Stimulated activated naive CD8-positive, alpha-beta T cell treated with anti-CD3 and anti-CD28 coated beads, Interleukin-15, amount 100 ng/mL, for 72 hours (primary cell): ENCODE results near the gene GLMN.
A peak's percentile ranks its signal among the peaks of the same experiment; 100 is the strongest.

Experiments
- ATAC-seq: fragments of 150-1000 bp; cut with Tn5 transposase; 2 replicates; pipeline ENCODE4 v1.10.0; 2021; ENCODE audit warnings: mild to moderate bottlenecking, moderate library complexity
- DNase-seq, 2 donors: peaks; one replicate each; pipeline ENCODE4 v3.0.0; 2021 to 2022
- H3K27ac Mint-ChIP-seq, 2 donors: one replicate each; pipeline ENCODE4 v1.8.0; 2022; ENCODE audit warnings: mild to moderate bottlenecking in 2 of 2, mixed read lengths in 2 of 2, moderate library complexity in 2 of 2
- H3K27me3 Mint-ChIP-seq: one replicate; pipeline ENCODE4 v1.8.0; 2022; ENCODE audit warnings: mixed read lengths
- H3K4me1 Mint-ChIP-seq: one replicate; pipeline ENCODE4 v1.8.0; 2022; ENCODE audit warnings: mild to moderate bottlenecking, mixed read lengths
- H3K4me3 Mint-ChIP-seq, 2 donors: one replicate each; pipeline ENCODE4 v1.8.0; 2022; ENCODE audit warnings: mild to moderate bottlenecking in 2 of 2, mixed read lengths in 2 of 2, moderate library complexity in 1 of 2
- H3K9me3 Mint-ChIP-seq, 2 donors: one replicate each; pipeline ENCODE4 v1.8.0; 2022; ENCODE audit warnings: mixed read lengths in 2 of 2

GLMN gene

GRCh38 chr1:92298573-92299476 is at the start of gene GLMN, which contains the start of gene RPAP2:
Gene GLMN (minus strand): TSS chr1:92298987. CDS start chr1:92297999, 988 bp downstream.
Gene RPAP2 (plus strand): TSS chr1:92299059. CDS start chr1:92299074, 15 bp downstream.
- ATAC-seq (peak; percentile 98), DNase-seq (peak; percentile 79 to 81)
- H3K4me3 Mint-ChIP-seq = peak within 1 kb of the TSS; percentile 81 to 96
- H3K9me3 Mint-ChIP-seq = no peaks in the 10 kb centered on the region
- peak within 1 kb of the TSS; percentile 88 to 99 for H3K27ac Mint-ChIP-seq
- H3K4me1 Mint-ChIP-seq = peaks cover 31% of the 10 kb centered on the region
- H3K27me3 Mint-ChIP-seq = no peaks in the 10 kb centered on the region

GRCh38 chr1:92346866-92347640 is 48.3 kb upstream of the GLMN start:
- no peak overlapping the region for H3K27ac Mint-ChIP-seq
- ATAC-seq (no peak), DNase-seq (no peak)
- H3K4me1 Mint-ChIP-seq = peaks cover 10% of the 10 kb centered on the region
- no peak overlapping the region for H3K4me3 Mint-ChIP-seq
- no peaks in the 10 kb centered on the region for H3K27me3 Mint-ChIP-seq
- H3K9me3 Mint-ChIP-seq = no peaks in the 10 kb centered on the region

- Mint-ChIP-seq H3K4me3 (no peak overlapping the region), H3K27ac (peak overlapping the region in 1 of 2 donors; percentile 79), H3K4me1 (peaks cover 3% of the 10 kb centered on the region), H3K27me3 (no peaks in the 10 kb centered on the region), H3K9me3 (no peaks in the 10 kb centered on the region)
- ATAC-seq (no peak), DNase-seq (no peak)
Measured at GRCh38 chr1:92343061-92343460, 44.3 kb upstream of the GLMN start.

GRCh38 chr1:92342401-92342800 is 43.6 kb upstream of the GLMN start:
- H3K4me1 Mint-ChIP-seq = no peaks in the 10 kb centered on the region
- no peaks in the 10 kb centered on the region for H3K27me3 Mint-ChIP-seq
- H3K4me3 Mint-ChIP-seq = no peak overlapping the region
- H3K27ac Mint-ChIP-seq = peak overlapping the region in 1 of 2 donors; percentile 47
- H3K9me3 Mint-ChIP-seq = no peaks in the 10 kb centered on the region
- ATAC-seq (no peak), DNase-seq (no peak)

- H3K27ac Mint-ChIP-seq = no peak overlapping the region
- DNase-seq (no peak), ATAC-seq (no peak)
- no peaks in the 10 kb centered on the region for H3K9me3 Mint-ChIP-seq
- H3K4me3 Mint-ChIP-seq = no peak overlapping the region
- no peaks in the 10 kb centered on the region for H3K27me3 Mint-ChIP-seq
- H3K4me1 Mint-ChIP-seq = no peaks in the 10 kb centered on the region
Measured at GRCh38 chr1:92340154-92340553, 41.4 kb upstream of the GLMN start.

GRCh38 chr1:92333668-92334067 is 34.9 kb upstream of the GLMN start:
- Mint-ChIP-seq H3K9me3 (peaks cover 4 to 7% of the 10 kb centered on the region in 2 donors), H3K27ac (peak overlapping the region in 1 of 2 donors; percentile 26), H3K27me3 (no peaks in the 10 kb centered on the region), H3K4me1 (peaks cover 31% of the 10 kb centered on the region), H3K4me3 (peak overlapping the region; percentile 31 to 67)
- ATAC-seq (peak; percentile 83), DNase-seq (no peak)

GRCh38 chr1:92329347-92330129 is 30.8 kb upstream of the GLMN start:
- Mint-ChIP-seq H3K9me3 (peaks cover 20 to 35% of the 10 kb centered on the region in 2 donors), H3K27ac (no peak overlapping the region), H3K4me3 (no peak overlapping the region), H3K27me3 (no peaks in the 10 kb centered on the region), H3K4me1 (peaks cover 34% of the 10 kb centered on the region)
- ATAC-seq (no peak), DNase-seq (no peak)

- no peak overlapping the region for H3K27ac Mint-ChIP-seq
Measured at GRCh38 chr1:92327794-92328193, 29.0 kb upstream of the GLMN start.

GRCh38 chr1:92326681-92327080 is 27.9 kb upstream of the GLMN start:
- Mint-ChIP-seq H3K27ac (no peak overlapping the region), H3K9me3 (peaks cover 20 to 35% of the 10 kb centered on the region in 2 donors), H3K4me3 (no peak overlapping the region), H3K27me3 (no peaks in the 10 kb centered on the region), H3K4me1 (peaks cover 30% of the 10 kb centered on the region)
- no peak for ATAC-seq
- no peak for DNase-seq

More at GRCh38 chr1:92327794-92328193, 29.0 kb upstream of the GLMN start:
- Mint-ChIP-seq H3K4me3 (no peak overlapping the region), H3K27me3 (no peaks in the 10 kb centered on the region), H3K4me1 (peaks cover 36% of the 10 kb centered on the region), H3K9me3 (peaks cover 20 to 35% of the 10 kb centered on the region in 2 donors)
- DNase-seq = no peak
- ATAC-seq = no peak

GRCh38 chr1:92324784-92325183 is 26.0 kb upstream of the GLMN start:
- H3K27ac Mint-ChIP-seq = no peak overlapping the region

GRCh38 chr1:92323473-92324453 is 25.0 kb upstream of the GLMN start:
- Mint-ChIP-seq H3K27ac (no peak overlapping the region), H3K4me3 (peak overlapping the region; percentile 30 to 36), H3K27me3 (no peaks in the 10 kb centered on the region), H3K4me1 (peaks cover 24% of the 10 kb centered on the region), H3K9me3 (peaks cover 17 to 29% of the 10 kb centered on the region in 2 donors)
- no peak for DNase-seq
- peak; percentile 86 for ATAC-seq

More at GRCh38 chr1:92324784-92325183, 26.0 kb upstream of the GLMN start:
- Mint-ChIP-seq H3K27me3 (no peaks in the 10 kb centered on the region), H3K4me1 (peaks cover 17% of the 10 kb centered on the region), H3K4me3 (no peak overlapping the region), H3K9me3 (peaks cover 20 to 35% of the 10 kb centered on the region in 2 donors)
- ATAC-seq (no peak), DNase-seq (no peak)

- H3K27me3 Mint-ChIP-seq = no peaks in the 10 kb centered on the region
- peak overlapping the region; percentile 49 to 59 for H3K4me3 Mint-ChIP-seq
- H3K27ac Mint-ChIP-seq = peak overlapping the region in 1 of 2 donors; percentile 41
- peaks cover 0 to 5% of the 10 kb centered on the region in 2 donors for H3K9me3 Mint-ChIP-seq
- H3K4me1 Mint-ChIP-seq = peaks cover 60% of the 10 kb centered on the region
- DNase-seq (peak; percentile 15 to 21), ATAC-seq (peak; percentile 64)
Measured at GRCh38 chr1:92317836-92318493, 19.2 kb upstream of the GLMN start.

GRCh38 chr1:92315766-92316599 is 17.2 kb upstream of the GLMN start:
- Mint-ChIP-seq H3K4me3 (peak overlapping the region; percentile 48 to 62), H3K27ac (peak overlapping the region in 1 of 2 donors; percentile 63), H3K27me3 (no peaks in the 10 kb centered on the region), H3K9me3 (peaks cover 0 to 5% of the 10 kb centered on the region in 2 donors), H3K4me1 (peaks cover 60% of the 10 kb centered on the region)
- DNase-seq (peak; percentile 58 to 77), ATAC-seq (peak; percentile 97)
